Thymus (tissue), 11 donors: Measurements from ENCODE around the gene CCDC54. TPM values are rescaled to one million over a fixed set of nuclear protein-coding genes. Genes with fewer than 3 reads are reported as not detected.

ENCODE experiments used
- DNase-seq, 9 donors: peaks; one replicate each; pipeline ENCODE4 v3.0.0-alpha.2; 2013; ENCODE audit warnings: low spot score in 9 of 9, low read depth in 6 of 9, missing footprints in 1 of 9
- H3K27ac ChIP-seq, 2 donors: one replicate each; pipeline ENCODE4 v1.5.1; 2013; ENCODE audit warnings: control low read depth in 1 of 2, low read depth in 1 of 2, low read length in 1 of 2, mild to moderate bottlenecking in 1 of 2, moderate library complexity in 1 of 2
- H3K27me3 ChIP-seq, 2 donors: one replicate each; pipeline ENCODE4 v1.5.1; 2013; ENCODE audit warnings: low read length in 1 of 2; ENCODE audit not compliant: control insufficient read depth in 2 of 2, insufficient read depth in 1 of 2
- H3K36me3 ChIP-seq, 2 donors: one replicate each; pipeline ENCODE4 v1.5.1; 2013; ENCODE audit warnings: low read length in 1 of 2, mild to moderate bottlenecking in 1 of 2, moderate library complexity in 1 of 2; ENCODE audit not compliant: control insufficient read depth in 2 of 2, insufficient read depth in 2 of 2
- H3K4me1 ChIP-seq, 2 donors: one replicate each; pipeline ENCODE4 v1.5.1; 2013; ENCODE audit warnings: low read length in 2 of 2; ENCODE audit not compliant: control insufficient read depth in 2 of 2, insufficient read depth in 2 of 2
- H3K4me3 ChIP-seq, 2 donors: one replicate each; pipeline ENCODE4 v1.5.1; 2013; ENCODE audit warnings: low read length in 2 of 2, control low read depth in 1 of 2, mild to moderate bottlenecking in 1 of 2
- H3K9me3 ChIP-seq, 2 donors: one replicate each; pipeline ENCODE4 v1.5.1; 2013; ENCODE audit warnings: low read length in 1 of 2, mild to moderate bottlenecking in 1 of 2; ENCODE audit not compliant: control insufficient read depth in 2 of 2, insufficient read depth in 1 of 2
- WGBS: extraction: QIAGEN DNeasy Blood & Tissue Kit; methylation state at CpG from one replicate; pipeline ENCODE4 v1.1.7; 2013; 5-methylcytosine and 5-hydroxymethylcytosine counted together
- polyA plus RNA-seq: library from polyadenylated mRNA; stranded (reverse); fragments of 200-250 nt; gene quantifications from one replicate; pipeline ENCODE4 v1.2.3, GENCODE V29; 2013
- total RNA-seq: library from RNA; stranded (reverse); fragments of 120-200 nt; gene quantifications from one replicate; pipeline ENCODE4 v1.2.4, GENCODE V29; 2013
- donor health status: healthy.

CCDC54 gene
- total and polyA plus RNA-seq, 2 donors: not detected

DNA sequence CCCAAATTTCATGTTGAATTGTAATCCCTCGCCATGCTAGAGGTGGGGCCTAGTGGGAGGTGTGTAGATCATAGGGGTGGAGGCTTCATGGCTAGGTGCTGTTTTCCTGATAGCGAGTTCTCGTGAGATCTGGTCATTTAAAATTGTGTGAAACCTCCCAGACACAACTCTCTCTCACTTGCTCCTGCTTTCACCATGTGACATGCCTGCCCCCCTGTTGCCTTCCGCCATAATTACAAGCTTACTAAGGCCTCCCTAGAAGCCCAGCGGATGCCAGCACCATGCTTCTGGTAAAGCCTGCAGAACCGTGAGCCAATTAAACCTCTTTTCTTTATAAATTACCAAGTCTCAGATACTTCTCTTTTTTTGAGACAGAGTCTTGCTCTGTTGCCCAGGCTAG is 36.0 kb downstream of the CCDC54 start:
- no peaks in the 10 kb centered on the region for H3K27me3 ChIP-seq
- no peak overlapping the region for H3K27ac ChIP-seq
- no peak for DNase-seq
- H3K4me3 ChIP-seq: no peak overlapping the region
- WGBS: 99% methylated on average over 6 of the region's 6 CpGs
- H3K36me3 ChIP-seq: no peaks in the 10 kb centered on the region
- peaks cover 0 to 8% of the 10 kb centered on the region in 2 donors for H3K9me3 ChIP-seq
- no peaks in the 10 kb centered on the region for H3K4me1 ChIP-seq

DNA sequence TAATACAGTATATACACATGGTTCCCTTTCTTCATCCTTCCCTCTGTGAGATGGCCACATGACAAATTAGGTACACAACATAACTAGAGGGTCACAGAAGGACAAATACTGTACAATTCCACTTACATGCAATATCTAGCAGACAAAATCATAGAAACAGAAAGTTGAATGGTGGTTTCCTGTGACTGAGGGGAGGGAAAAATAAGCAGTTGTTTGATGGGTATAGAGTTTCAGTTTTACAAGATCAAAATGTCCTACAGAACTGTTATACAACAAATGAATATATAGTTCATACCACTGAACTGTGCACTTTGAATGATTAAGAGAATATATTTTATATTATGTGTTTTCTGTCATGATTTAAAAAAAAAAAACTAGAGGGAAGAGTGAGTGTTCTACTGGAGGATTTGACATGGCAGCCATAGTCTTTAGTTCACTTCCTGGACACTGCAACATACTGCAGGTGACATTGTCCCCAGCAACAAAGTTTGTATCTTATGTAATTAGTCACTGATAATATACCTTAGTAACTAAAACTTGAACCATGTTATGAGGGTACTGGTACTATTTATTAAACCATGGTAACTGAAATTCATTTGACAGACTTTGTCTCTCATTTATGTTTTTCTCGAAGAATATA is 37.2 kb downstream of the CCDC54 start:
- peak in 1 of 9 donors; percentile 19 for DNase-seq
- 98% methylated on average over 1 of the region's 1 CpG for WGBS
- H3K4me3 ChIP-seq: no peak overlapping the region
- no peak overlapping the region for H3K27ac ChIP-seq
- H3K36me3 ChIP-seq: no peaks in the 10 kb centered on the region
- H3K4me1 ChIP-seq: no peaks in the 10 kb centered on the region
- H3K27me3 ChIP-seq: no peaks in the 10 kb centered on the region
- no peaks in the 10 kb centered on the region for H3K9me3 ChIP-seq

DNA sequence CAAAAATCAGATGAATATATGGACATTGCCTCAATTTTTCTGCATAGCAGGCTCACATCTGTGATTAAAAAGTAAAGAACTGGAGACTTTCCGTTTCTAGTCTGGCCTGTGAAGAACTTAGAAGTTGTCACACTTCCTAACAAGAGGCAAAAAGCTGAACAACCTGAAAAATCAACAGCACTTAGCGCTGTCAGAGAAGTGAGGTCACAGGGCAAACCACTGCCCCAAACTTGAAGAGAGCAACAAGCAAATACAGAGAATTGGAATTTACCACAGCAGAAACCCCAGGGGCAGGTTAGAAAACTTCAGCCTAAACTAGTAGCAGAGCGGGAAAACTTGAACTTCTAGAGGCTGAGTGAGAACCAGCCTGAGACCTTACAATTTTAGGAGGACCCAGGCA is 38.9 kb downstream of the CCDC54 start:
- H3K4me3 ChIP-seq: no peak overlapping the region
- H3K27ac ChIP-seq: no peak overlapping the region
- no peaks in the 10 kb centered on the region for H3K27me3 ChIP-seq
- H3K4me1 ChIP-seq: no peaks in the 10 kb centered on the region
- H3K36me3 ChIP-seq: no peaks in the 10 kb centered on the region
- WGBS: 94% methylated on average over 3 of the region's 3 CpGs
- H3K9me3 ChIP-seq: no peaks in the 10 kb centered on the region
- DNase-seq: no peak

DNA sequence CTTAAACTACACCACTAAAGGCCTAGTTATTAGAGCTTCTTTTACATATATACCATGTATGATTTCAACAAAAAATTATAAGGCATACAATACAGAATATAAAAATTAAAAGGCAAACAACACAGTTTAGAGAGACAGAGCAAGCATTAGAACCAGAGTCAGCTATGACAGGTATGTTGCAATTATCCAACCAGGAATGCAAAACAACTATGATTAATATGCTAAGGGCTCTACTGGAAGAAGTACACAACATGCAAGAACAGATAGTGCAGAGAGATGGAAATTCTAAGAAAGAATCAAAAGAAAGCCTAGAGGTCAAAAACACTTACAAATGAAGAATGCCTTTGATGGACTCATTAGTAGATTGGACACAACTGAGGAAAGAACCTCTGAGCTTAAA is 39.6 kb downstream of the CCDC54 start:
- Histone ChIP-seq H3K36me3 (no peaks in the 10 kb centered on the region), H3K9me3 (no peaks in the 10 kb centered on the region), H3K27ac (no peak overlapping the region), H3K4me1 (no peaks in the 10 kb centered on the region), H3K4me3 (no peak overlapping the region), H3K27me3 (no peaks in the 10 kb centered on the region)
- DNase-seq: no peak

DNA sequence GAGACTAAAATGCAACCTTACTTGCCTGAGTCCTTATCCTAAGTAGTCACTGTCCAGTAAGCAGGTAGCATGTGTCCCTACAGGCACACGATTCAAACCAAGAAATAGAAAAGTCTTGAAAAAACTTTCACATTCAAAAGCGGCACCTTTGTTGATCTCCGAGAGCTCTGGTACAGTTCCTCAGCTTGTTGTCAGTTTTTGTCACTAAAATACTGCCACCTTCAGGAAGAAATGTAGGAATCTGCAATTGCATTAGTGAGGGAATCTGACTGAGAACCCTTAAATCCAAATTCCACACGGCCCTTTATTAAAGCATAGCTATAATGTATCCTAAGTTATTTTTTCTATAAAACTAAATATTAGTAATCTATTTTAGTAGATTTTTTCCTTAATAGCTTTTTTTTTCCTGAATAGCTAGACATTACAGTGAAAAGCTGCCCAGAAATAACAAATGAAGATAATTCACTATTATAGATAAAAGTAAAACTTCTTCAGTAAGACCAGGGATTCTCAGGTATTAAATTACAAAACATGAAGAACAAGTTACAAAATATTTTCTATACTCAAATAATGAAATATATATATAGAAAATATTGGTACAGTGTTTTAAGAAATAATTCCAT is 44.0 kb downstream of the CCDC54 start:
- Histone ChIP-seq H3K9me3 (no peaks in the 10 kb centered on the region), H3K4me1 (no peaks in the 10 kb centered on the region), H3K36me3 (no peaks in the 10 kb centered on the region), H3K27ac (no peak overlapping the region), H3K27me3 (no peaks in the 10 kb centered on the region), H3K4me3 (no peak overlapping the region)
- DNase-seq: peak in 6 of 9 donors; percentile 23 to 82 (median 48)
- WGBS: 4% methylated on average over 4 of the region's 4 CpGs

DNA sequence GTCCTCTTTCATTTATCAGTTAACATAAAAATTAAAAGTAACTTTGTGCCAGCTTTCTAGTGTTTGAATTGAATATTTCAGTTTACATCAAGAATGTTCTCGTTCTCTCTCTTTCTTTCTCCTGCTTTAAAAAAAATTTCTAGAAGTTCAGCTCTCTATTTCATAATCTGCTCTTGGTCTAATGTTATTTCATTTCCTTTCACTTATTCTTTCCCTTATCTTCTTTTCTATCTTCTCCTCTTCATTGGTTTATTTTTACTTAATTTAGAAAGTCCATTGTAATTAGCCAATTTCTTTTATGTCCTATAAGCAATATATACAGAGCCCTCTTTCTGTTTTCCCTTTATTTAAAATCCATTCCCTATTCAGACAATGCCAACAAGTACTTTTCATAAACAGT is 44.6 kb downstream of the CCDC54 start:
- Histone ChIP-seq H3K36me3 (no peaks in the 10 kb centered on the region), H3K27ac (no peak overlapping the region), H3K9me3 (no peaks in the 10 kb centered on the region), H3K4me3 (no peak overlapping the region), H3K27me3 (no peaks in the 10 kb centered on the region), H3K4me1 (no peaks in the 10 kb centered on the region)
- WGBS: 100% methylated on average over 1 of the region's 1 CpG
- no peak for DNase-seq

DNA sequence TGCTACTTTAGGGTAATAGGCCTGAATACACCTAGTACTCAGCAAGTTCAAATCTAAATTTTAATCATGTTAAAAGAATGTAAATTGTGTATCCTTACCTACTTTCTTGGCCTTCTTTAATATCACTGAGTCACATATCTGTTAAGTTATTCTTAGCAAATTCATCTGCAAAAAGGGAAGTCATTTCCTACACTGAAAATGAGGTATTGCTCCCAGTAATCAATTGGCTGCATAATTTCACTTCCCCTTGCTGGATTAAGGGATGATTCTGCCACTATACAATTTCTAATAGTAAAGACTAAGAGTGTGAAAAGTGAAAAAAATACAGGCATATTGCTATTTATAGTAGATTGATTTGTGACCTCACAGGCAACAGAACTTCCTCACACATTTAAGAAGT is 47.8 kb downstream of the CCDC54 start:
- Histone ChIP-seq H3K4me3 (no peak overlapping the region), H3K27ac (no peak overlapping the region), H3K9me3 (no peaks in the 10 kb centered on the region), H3K4me1 (peaks cover 0 to 3% of the 10 kb centered on the region in 2 donors), H3K36me3 (no peaks in the 10 kb centered on the region), H3K27me3 (peaks cover 0 to 16% of the 10 kb centered on the region in 2 donors)
- no peak for DNase-seq

DNA sequence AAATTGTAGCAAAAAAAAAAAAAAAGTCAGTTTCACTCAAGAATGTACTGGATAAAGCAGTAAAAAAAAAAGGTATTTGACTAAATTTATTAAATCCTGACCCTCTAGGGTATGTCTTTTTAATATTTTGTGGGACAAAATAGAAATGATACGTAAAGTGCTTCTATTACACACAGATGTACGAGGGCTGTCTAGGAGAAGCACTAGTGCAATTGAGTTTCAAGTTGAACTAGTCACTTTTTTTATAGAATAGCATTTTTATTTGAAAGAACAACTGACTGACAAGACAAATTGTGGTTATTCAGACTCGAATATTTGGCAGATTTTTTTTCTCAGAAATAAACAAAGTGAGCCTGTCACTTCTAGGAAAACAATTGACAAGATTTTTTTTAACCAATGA is 49.0 kb downstream of the CCDC54 start:
- Histone ChIP-seq H3K27me3 (peaks cover 0 to 27% of the 10 kb centered on the region in 2 donors), H3K27ac (no peak overlapping the region), H3K4me3 (no peak overlapping the region), H3K9me3 (peaks cover 0 to 4% of the 10 kb centered on the region in 2 donors), H3K4me1 (peaks cover 6 to 15% of the 10 kb centered on the region in 2 donors), H3K36me3 (no peaks in the 10 kb centered on the region)
- no peak for DNase-seq
- WGBS: 83% methylated on average over 3 of the region's 3 CpGs
